GM23248 (cell line): ENCODE data around the gene F5.

Source experiments
- EZH2 ChIP-seq: fragments of 200-600 bp; sonication (generic); IDR thresholded peaks from 2 replicates; pipeline ENCODE4 v1.6.1; 2018; ENCODE audit warnings: antibody characterized with exemption, mild to moderate bottlenecking; ENCODE audit not compliant: insufficient read depth, poor library complexity, severe bottlenecking
- EZH2phosphoT487 ChIP-seq: fragments of 200-600 bp; sonication (generic); IDR thresholded peaks from 2 replicates; pipeline ENCODE4 v1.6.1; 2018; ENCODE audit warnings: antibody characterized with exemption, moderate library complexity, mild to moderate bottlenecking, low read depth; ENCODE audit not compliant: insufficient read depth

GRCh38 chr1:169584483-169585144 lies 1.7 kb downstream of the F5 start:
- TF ChIP-seq EZH2phosphoT487 (no peak), EZH2 (no peak)
